Measurements from ENCODE around the gene IPMK.

IPMK gene

DNA sequence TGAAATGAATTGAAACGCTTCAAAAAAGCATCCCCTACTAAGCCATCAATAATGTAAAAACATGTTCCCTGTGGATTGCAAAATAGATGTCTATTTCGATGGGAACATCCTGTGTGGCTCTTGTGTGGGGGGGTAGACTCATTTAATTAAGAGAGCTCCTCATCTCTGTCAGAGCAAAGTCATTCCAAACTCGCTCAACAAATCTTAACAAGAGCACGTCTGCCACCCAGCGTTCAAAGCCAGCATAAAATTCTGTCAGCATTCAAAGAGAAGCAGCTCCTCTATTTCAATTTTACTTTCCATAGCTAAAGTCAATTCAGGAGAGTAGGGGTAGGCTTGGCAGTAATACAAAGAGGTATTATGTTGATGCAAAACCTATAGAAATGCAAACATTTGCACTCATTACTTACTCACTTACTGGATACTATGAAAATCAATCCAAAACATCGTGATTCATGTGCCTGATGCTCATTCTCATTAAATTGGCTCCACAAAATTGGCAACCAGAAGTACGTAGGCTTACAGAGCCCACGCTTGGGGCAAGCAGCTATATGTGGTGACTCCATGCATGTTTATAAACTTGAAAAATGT is 114.9 kb downstream of the IPMK start:
- DNase-seq = peak; percentile 11 to 14

- DNase-seq = no peak
Measured at GRCh38 chr10:58150290-58150689, 117.4 kb downstream of the IPMK start.

GRCh38 chr10:58143944-58144343 is 123.8 kb downstream of the IPMK start:
- DNase-seq = no peak
